Measurements from ENCODE around the gene CES5A.

DNA sequence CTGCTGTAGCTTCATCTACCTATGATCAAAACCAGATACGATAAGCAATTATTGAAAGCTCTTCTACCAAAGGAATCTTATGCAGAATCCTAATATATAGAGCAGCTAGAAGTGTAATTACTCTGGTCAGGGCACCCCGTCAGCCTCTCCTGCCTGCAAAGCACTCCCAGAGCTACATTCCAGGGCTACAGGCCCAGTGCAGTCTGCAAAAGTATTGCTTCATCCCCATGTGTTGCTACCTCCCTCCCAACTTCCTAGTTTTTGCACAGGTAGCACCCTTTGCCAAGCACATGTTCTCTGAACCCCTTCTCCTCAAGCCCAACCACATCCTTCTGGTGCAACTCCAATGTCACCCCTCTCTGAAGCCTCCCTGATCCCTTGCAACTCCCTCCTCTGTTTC lies 7.0 kb downstream of the CES5A start:
- no peak for TF ChIP-seq CEBPB (IDR thresholded peaks at IDR 0.05; ENCODE audit: low read depth, low read length)
- TF ChIP-seq POLR2A (IDR thresholded peaks at IDR 0.05; ENCODE audit: low read depth, low read length), result no peak
- TF ChIP-seq, protein P1, sequence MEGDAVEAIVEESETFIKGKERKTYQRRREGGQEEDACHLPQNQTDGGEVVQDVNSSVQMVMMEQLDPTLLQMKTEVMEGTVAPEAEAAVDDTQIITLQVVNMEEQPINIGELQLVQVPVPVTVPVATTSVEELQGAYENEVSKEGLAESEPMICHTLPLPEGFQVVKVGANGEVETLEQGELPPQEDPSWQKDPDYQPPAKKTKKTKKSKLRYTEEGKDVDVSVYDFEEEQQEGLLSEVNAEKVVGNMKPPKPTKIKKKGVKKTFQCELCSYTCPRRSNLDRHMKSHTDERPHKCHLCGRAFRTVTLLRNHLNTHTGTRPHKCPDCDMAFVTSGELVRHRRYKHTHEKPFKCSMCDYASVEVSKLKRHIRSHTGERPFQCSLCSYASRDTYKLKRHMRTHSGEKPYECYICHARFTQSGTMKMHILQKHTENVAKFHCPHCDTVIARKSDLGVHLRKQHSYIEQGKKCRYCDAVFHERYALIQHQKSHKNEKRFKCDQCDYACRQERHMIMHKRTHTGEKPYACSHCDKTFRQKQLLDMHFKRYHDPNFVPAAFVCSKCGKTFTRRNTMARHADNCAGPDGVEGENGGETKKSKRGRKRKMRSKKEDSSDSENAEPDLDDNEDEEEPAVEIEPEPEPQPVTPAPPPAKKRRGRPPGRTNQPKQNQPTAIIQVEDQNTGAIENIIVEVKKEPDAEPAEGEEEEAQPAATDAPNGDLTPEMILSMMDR (conservative IDR thresholded peaks at IDR 0.05; ENCODE audit: low read depth, low read length), result no peak
- no peak for TF ChIP-seq SMC3 (IDR thresholded peaks at IDR 0.05; ENCODE audit: low read depth, low read length)
- no peak for TF ChIP-seq BHLHE40 (IDR thresholded peaks at IDR 0.05; ENCODE audit: low read depth, low read length)
- TF ChIP-seq MAZ (IDR thresholded peaks at IDR 0.05; ENCODE audit: borderline replicate concordance, low read depth, low read length), result no peak
- TF ChIP-seq, protein P2, sequence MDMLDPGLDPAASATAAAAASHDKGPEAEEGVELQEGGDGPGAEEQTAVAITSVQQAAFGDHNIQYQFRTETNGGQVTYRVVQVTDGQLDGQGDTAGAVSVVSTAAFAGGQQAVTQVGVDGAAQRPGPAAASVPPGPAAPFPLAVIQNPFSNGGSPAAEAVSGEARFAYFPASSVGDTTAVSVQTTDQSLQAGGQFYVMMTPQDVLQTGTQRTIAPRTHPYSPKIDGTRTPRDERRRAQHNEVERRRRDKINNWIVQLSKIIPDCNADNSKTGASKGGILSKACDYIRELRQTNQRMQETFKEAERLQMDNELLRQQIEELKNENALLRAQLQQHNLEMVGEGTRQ (IDR thresholded peaks at IDR 0.05; ENCODE audit: low read depth, low read length), result no peak
- TF ChIP-seq FOS (IDR thresholded peaks at IDR 0.05; ENCODE audit: low read depth, low read length), result no peak
- no peak for TF ChIP-seq RCOR1 (IDR thresholded peaks at IDR 0.05; ENCODE audit: insufficient replicate concordance, low read length)
- TF ChIP-seq RFX5 (IDR thresholded peaks at IDR 0.05; ENCODE audit: low read depth, low read length), result no peak
- TF ChIP-seq RAD21 (IDR thresholded peaks at IDR 0.05; ENCODE audit: low read length), result no peak
- TF ChIP-seq, protein P3, sequence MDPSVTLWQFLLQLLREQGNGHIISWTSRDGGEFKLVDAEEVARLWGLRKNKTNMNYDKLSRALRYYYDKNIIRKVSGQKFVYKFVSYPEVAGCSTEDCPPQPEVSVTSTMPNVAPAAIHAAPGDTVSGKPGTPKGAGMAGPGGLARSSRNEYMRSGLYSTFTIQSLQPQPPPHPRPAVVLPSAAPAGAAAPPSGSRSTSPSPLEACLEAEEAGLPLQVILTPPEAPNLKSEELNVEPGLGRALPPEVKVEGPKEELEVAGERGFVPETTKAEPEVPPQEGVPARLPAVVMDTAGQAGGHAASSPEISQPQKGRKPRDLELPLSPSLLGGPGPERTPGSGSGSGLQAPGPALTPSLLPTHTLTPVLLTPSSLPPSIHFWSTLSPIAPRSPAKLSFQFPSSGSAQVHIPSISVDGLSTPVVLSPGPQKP (IDR thresholded peaks at IDR 0.05; ENCODE audit: borderline replicate concordance, low read depth, low read length), result no peak
- no peak for TF ChIP-seq MAFK (IDR thresholded peaks at IDR 0.05; ENCODE audit: low read depth, low read length)
- TF ChIP-seq CHD1 (IDR thresholded peaks at IDR 0.05; ENCODE audit: low read depth, low read length), result no peak

Data from IMR-90 (cell line).